H54 (cell line): ENCODE data around the gene ELMO1.
"Not testable (repeated sequence)": the region's sequence is repeated elsewhere in the genome, so short reads cannot be mapped to it uniquely, and the experiment has no call there.

ENCODE experiments used
- DNase-seq: peaks from one replicate; pipeline ENCODE4 v3.0.0; 2011; ENCODE audit warnings: low spot score, mixed read lengths; ENCODE audit not compliant: insufficient read length
- FAIRE-seq: peaks from 3 replicates; lab custom pipeline; 2011; peaks lifted over from hg19 to GRCh38; lab: Jason Lieb, UNC
- POLR2A ChIP-seq: IDR thresholded peaks from 2 replicates; pipeline ENCODE4 v1.6.1; 2011; ENCODE audit warnings: low read depth, mild to moderate bottlenecking, low read length

ELMO1 gene

GRCh38 chr7:37142958-37143357, 305.7 kb downstream of the ELMO1 start:
- FAIRE-seq: no peak
- no peak for DNase-seq
- no peak for TF ChIP-seq POLR2A

- no peak for DNase-seq
- no peak for FAIRE-seq
- TF ChIP-seq POLR2A: no peak
Measured at GRCh38 chr7:37141742-37142141, 306.9 kb downstream of the ELMO1 start.

GRCh38 chr7:37133902-37134301, 314.8 kb downstream of the ELMO1 start:
- not testable (repeated sequence) for DNase-seq, FAIRE-seq

GRCh38 chr7:37131855-37132254, 316.8 kb downstream of the ELMO1 start:
- DNase-seq (no peak), FAIRE-seq (no peak)
- no peak for TF ChIP-seq POLR2A

- DNase-seq (no peak), FAIRE-seq (no peak)
- no peak for TF ChIP-seq POLR2A
Measured at GRCh38 chr7:37129035-37129425, 319.6 kb downstream of the ELMO1 start.

GRCh38 chr7:37128327-37129034, 320.2 kb downstream of the ELMO1 start:
- DNase-seq: no peak
- TF ChIP-seq POLR2A: no peak
- FAIRE-seq: no peak

- FAIRE-seq (no peak), DNase-seq (no peak)
- no peak for TF ChIP-seq POLR2A
Measured at GRCh38 chr7:37119296-37119860, 329.3 kb downstream of the ELMO1 start.

GRCh38 chr7:37118004-37118403, 330.7 kb downstream of the ELMO1 start:
- TF ChIP-seq POLR2A: no peak
- DNase-seq: no peak
- no peak for FAIRE-seq

GRCh38 chr7:37117292-37117691, 331.4 kb downstream of the ELMO1 start:
- FAIRE-seq (no peak), DNase-seq (no peak)
- TF ChIP-seq POLR2A: no peak

- DNase-seq (no peak), FAIRE-seq (no peak)
- TF ChIP-seq POLR2A: no peak
Measured at GRCh38 chr7:37116093-37116701, 332.5 kb downstream of the ELMO1 start.

GRCh38 chr7:37113661-37114355, 334.9 kb downstream of the ELMO1 start:
- no peak for DNase-seq
- FAIRE-seq: no peak
- TF ChIP-seq POLR2A: no peak

GRCh38 chr7:37112876-37113275, 335.8 kb downstream of the ELMO1 start:
- no peak for TF ChIP-seq POLR2A
- DNase-seq (no peak), FAIRE-seq (no peak)

GRCh38 chr7:37112218-37112617, 336.4 kb downstream of the ELMO1 start:
- no peak for FAIRE-seq
- no peak for TF ChIP-seq POLR2A
- DNase-seq: no peak

GRCh38 chr7:37111459-37111858, 337.2 kb downstream of the ELMO1 start:
- no peak for FAIRE-seq
- TF ChIP-seq POLR2A: no peak
- DNase-seq: no peak
